ENCODE results near the gene PPP1R11. TPM values are rescaled to one million over a fixed set of nuclear protein-coding genes. Genes with fewer than 3 reads are reported as not detected.
A peak's percentile ranks its signal among the peaks of the same experiment; 100 is the strongest.

The PPP1R11 gene
- total and polyA plus RNA-seq, 9 of the 15 experiments (the other 6 are each of a cell fraction or from before 2014, with no cell fraction given) = 17.8 to 94.8 (median 44.6) TPM

DNA sequence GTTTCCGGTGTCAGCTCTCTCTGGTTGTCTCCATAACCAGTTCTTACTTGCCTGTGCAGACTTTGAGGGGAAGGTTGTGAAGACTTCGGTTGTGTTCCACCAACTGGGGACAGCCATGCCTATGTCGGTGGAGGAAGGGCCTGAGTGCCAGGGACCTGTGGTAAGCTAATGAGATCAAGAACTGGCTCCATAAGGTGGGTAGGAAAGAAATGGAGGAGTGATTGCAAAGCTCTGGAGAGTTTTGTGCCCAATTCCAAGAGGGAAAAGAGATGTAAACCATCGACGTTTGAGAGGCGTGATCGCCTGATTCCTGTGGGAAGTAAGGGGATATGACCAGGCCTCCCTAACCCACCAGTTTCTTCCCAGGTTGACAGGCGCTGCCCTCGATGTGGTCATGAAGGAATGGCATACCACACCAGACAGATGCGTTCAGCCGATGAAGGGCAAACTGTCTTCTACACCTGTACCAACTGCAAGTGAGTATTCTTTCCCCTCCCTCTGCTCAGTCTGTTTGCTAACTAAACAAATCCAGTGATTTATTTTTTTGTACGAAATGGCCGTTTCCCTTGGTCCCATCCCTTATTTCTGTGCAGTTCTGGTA, 5.0 kb upstream of the PPP1R11 start (continued):
- TF ChIP-seq, protein P1, sequence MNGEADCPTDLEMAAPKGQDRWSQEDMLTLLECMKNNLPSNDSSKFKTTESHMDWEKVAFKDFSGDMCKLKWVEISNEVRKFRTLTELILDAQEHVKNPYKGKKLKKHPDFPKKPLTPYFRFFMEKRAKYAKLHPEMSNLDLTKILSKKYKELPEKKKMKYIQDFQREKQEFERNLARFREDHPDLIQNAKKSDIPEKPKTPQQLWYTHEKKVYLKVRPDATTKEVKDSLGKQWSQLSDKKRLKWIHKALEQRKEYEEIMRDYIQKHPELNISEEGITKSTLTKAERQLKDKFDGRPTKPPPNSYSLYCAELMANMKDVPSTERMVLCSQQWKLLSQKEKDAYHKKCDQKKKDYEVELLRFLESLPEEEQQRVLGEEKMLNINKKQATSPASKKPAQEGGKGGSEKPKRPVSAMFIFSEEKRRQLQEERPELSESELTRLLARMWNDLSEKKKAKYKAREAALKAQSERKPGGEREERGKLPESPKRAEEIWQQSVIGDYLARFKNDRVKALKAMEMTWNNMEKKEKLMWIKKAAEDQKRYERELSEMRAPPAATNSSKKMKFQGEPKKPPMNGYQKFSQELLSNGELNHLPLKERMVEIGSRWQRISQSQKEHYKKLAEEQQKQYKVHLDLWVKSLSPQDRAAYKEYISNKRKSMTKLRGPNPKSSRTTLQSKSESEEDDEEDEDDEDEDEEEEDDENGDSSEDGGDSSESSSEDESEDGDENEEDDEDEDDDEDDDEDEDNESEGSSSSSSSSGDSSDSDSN (IDR thresholded peaks at IDR 0.05; ENCODE audit: borderline replicate concordance in 1 of 2, low read depth in 2 of 2, low read length in 2 of 2) = 0 out of 4 replicates have a peak, but pooled peaks of 1 of the 2 experiments have one; percentile 10
- TF ChIP-seq ZNF644 (tag; IDR thresholded peaks at IDR 0.05; ENCODE audit: low read depth) = 0 out of 2 replicates have a peak, but pooled peaks have one; percentile 5
- TF ChIP-seq, protein P2, sequence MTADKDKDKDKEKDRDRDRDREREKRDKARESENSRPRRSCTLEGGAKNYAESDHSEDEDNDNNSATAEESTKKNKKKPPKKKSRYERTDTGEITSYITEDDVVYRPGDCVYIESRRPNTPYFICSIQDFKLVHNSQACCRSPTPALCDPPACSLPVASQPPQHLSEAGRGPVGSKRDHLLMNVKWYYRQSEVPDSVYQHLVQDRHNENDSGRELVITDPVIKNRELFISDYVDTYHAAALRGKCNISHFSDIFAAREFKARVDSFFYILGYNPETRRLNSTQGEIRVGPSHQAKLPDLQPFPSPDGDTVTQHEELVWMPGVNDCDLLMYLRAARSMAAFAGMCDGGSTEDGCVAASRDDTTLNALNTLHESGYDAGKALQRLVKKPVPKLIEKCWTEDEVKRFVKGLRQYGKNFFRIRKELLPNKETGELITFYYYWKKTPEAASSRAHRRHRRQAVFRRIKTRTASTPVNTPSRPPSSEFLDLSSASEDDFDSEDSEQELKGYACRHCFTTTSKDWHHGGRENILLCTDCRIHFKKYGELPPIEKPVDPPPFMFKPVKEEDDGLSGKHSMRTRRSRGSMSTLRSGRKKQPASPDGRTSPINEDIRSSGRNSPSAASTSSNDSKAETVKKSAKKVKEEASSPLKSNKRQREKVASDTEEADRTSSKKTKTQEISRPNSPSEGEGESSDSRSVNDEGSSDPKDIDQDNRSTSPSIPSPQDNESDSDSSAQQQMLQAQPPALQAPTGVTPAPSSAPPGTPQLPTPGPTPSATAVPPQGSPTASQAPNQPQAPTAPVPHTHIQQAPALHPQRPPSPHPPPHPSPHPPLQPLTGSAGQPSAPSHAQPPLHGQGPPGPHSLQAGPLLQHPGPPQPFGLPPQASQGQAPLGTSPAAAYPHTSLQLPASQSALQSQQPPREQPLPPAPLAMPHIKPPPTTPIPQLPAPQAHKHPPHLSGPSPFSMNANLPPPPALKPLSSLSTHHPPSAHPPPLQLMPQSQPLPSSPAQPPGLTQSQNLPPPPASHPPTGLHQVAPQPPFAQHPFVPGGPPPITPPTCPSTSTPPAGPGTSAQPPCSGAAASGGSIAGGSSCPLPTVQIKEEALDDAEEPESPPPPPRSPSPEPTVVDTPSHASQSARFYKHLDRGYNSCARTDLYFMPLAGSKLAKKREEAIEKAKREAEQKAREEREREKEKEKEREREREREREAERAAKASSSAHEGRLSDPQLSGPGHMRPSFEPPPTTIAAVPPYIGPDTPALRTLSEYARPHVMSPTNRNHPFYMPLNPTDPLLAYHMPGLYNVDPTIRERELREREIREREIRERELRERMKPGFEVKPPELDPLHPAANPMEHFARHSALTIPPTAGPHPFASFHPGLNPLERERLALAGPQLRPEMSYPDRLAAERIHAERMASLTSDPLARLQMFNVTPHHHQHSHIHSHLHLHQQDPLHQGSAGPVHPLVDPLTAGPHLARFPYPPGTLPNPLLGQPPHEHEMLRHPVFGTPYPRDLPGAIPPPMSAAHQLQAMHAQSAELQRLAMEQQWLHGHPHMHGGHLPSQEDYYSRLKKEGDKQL (CRISPR knock-in tag; IDR thresholded peaks at IDR 0.05; ENCODE audit: borderline replicate concordance) = no peak
- peak in 1 of 3 experiments; percentile 57 for TF ChIP-seq YY1 (IDR thresholded peaks at IDR 0.05; ENCODE audit: borderline replicate concordance in 1 of 3, control insufficient read depth in 1 of 3, extremely low read depth in 1 of 3, insufficient read depth in 3 of 3, insufficient read length in 1 of 3, insufficient replicate concordance in 2 of 3, low read depth in 1 of 3, low read length in 2 of 3)
- 0 out of 2 replicates have a peak, but pooled peaks have one; percentile 36 for TF ChIP-seq ZNF431 (CRISPR knock-in tag; IDR thresholded peaks at IDR 0.05)
- TF ChIP-seq, protein P3, sequence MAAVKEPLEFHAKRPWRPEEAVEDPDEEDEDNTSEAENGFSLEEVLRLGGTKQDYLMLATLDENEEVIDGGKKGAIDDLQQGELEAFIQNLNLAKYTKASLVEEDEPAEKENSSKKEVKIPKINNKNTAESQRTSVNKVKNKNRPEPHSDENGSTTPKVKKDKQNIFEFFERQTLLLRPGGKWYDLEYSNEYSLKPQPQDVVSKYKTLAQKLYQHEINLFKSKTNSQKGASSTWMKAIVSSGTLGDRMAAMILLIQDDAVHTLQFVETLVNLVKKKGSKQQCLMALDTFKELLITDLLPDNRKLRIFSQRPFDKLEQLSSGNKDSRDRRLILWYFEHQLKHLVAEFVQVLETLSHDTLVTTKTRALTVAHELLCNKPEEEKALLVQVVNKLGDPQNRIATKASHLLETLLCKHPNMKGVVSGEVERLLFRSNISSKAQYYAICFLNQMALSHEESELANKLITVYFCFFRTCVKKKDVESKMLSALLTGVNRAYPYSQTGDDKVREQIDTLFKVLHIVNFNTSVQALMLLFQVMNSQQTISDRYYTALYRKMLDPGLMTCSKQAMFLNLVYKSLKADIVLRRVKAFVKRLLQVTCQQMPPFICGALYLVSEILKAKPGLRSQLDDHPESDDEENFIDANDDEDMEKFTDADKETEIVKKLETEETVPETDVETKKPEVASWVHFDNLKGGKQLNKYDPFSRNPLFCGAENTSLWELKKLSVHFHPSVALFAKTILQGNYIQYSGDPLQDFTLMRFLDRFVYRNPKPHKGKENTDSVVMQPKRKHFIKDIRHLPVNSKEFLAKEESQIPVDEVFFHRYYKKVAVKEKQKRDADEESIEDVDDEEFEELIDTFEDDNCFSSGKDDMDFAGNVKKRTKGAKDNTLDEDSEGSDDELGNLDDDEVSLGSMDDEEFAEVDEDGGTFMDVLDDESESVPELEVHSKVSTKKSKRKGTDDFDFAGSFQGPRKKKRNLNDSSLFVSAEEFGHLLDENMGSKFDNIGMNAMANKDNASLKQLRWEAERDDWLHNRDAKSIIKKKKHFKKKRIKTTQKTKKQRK (IDR thresholded peaks at IDR 0.05; ENCODE audit: borderline replicate concordance, low read depth, low read length) = no peak
- 0 out of 3 replicates have a peak, but pooled peaks of 1 of the 2 experiments have one; percentile 40 for TF ChIP-seq CBX3 (IDR thresholded peaks at IDR 0.05; ENCODE audit: borderline replicate concordance in 1 of 2, low read length in 2 of 2)
- no peak for TF ChIP-seq CSDE1 (IDR thresholded peaks at IDR 0.05)
- 0 out of 4 replicates have a peak, but pooled peaks of 1 of the 2 experiments have one; percentile 45 for TF ChIP-seq FOXA3 (CRISPR knock-in tag; conservative IDR thresholded peaks at IDR 0.05 in 1 of 2, IDR thresholded peaks at IDR 0.05 in 1 of 2)
- no peak for TF ChIP-seq ILK (tag; IDR thresholded peaks at IDR 0.05; ENCODE audit: borderline replicate concordance, low read depth)
- TF ChIP-seq, protein P4, sequence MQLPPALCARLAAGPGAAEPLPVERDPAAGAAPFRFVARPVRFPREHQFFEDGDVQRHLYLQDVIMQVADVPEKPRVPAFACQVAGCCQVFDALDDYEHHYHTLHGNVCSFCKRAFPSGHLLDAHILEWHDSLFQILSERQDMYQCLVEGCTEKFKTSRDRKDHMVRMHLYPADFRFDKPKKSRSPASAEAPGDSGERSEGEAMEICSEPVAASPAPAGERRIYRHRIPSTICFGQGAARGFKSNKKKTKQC (CRISPR knock-in tag; IDR thresholded peaks at IDR 0.05) = no peak
